HG02884 (cell line): Measurements from ENCODE around the gene PLEKHM3.
"Not testable (repeated sequence)": the region's sequence is repeated elsewhere in the genome, so short reads cannot be mapped to it uniquely, and the experiment has no call there.

Experiments
- ATAC-seq: cut with Tn5 transposase; IDR thresholded peaks from one replicate; pipeline ENCODE4 v1.9.1; 2021; ENCODE audit warnings: mild to moderate bottlenecking, moderate library complexity; ENCODE audit not compliant: unreplicated experiment

The PLEKHM3 gene

DNA sequence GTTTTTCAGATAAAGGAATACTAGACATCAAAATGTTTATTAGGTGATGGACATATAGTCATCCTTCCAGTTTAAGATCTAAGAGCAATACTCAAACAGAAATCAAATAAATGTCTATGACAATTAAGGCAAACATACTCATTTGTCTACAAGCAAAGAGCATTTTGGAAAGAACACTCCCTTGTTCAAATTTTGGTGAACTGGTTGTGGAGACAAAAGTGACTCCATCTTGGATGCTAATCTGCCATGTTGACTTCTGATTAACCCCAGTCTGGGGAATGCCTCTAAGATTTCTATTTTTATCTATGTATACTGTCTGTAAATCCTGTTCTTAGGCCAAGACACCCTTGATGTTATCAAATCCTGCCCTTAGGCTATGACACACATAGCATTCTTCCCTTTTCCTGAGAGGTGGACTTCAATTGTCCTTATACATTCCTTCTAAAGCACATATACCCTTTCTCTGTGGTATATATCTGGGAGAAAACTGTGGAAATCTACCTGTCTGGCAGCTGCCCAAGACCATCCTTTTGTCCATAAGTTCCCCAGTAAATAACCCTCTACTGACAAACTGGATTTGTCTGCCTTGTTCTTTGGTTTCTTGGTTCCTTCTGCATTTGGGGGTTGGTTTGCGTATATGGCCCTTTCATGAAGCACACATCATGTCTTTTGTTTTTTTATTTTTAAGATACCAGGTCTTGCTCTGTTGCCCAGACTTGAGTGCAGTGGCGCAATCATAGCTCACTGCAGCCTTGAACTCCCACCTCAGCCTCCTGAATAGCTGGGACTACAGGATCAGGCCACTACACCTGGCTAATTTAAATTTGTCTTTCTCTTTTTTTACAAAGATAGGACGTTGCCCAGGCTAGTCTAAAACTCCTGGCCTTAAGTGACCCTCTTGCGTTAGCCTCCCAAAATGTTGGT, 12.5 kb upstream of the PLEKHM3 start:
- ATAC-seq: no peak

DNA sequence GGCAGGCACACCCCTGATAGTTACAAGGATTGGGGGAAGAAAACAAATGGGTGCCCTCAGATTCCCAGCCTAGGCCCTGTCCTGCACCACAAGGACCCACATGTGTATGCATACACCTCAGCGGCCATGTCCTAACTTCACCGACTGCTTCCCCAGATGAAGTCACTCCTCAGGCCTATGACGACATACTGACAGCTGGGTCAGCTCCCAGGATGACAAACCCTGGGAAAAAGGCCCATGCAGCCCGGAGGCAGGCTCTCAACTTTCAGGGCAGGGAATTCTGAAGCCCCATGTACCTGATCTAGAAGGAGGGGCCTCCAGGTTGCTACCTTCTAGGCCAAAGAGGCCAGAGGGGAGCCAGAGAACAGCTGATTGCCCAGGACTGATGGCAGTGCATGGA, 11.0 kb upstream of the PLEKHM3 start:
- no peak for ATAC-seq

DNA sequence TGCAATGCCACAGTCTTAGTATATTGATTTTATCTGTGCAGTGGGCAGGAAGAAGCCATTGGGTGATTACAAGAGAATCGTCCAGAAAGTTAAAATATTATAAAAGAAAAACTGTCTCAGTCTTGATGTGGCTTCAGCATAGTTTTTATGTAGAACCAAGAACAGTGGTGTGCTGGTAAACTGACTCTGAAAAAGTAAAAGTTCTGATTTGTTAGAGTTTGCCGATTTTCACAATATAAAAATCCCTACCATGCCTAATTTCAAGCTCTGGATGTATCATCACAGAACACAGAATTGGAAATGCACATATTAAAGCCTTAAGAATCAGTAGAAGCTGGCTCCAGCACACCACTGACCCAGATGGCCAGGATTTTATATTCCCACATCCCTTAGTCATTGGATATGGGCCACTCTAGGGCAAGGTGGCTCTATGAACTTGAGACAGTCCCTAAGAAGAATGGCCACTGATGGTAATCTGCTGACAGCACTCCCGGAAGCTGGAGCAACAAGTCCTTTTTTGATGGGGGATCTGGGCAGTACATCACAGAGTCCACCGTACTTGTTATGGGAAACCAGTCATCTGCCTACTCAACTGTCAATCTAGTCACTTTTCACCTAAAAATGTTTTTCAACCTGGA, 9.3 kb upstream of the PLEKHM3 start:
- peak; percentile 5 for ATAC-seq

DNA sequence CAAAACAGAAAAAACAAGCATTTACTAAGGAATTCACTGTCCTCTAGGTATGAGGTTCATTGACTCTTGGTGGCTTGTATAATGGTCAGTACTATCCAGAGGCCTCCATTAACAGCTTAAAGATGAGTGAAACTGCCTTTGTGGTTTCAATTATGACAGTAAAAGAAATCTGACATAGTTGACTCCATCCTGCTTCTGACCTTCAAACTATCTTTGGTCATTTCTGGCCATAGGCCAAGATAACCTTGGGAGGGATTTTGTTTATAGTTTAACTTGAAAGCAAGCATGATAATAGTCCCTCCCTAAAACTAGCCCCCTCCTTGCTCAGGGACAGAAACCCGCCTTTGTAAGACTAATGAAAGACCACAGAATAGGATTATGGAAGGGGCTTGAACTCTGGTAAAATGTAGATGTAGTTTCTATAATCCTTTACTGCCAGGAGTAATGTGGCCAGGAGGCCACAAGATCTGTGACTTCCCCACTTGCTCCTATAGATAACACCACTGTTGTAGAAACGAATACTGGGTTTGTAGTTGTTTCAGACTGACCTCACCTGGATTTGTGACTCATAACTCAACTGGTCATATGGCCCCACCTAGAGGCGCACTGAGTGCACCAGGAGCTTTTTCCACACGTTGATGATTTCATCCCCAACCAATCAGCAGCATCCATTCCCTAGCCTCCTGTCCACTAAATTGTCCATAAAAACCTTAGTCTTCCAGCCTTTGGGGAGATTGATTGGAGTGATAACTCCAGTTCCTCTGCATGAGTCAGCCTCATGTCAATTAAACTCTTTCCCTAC, 8.6 kb upstream of the PLEKHM3 start:
- ATAC-seq: peak; percentile 90

DNA sequence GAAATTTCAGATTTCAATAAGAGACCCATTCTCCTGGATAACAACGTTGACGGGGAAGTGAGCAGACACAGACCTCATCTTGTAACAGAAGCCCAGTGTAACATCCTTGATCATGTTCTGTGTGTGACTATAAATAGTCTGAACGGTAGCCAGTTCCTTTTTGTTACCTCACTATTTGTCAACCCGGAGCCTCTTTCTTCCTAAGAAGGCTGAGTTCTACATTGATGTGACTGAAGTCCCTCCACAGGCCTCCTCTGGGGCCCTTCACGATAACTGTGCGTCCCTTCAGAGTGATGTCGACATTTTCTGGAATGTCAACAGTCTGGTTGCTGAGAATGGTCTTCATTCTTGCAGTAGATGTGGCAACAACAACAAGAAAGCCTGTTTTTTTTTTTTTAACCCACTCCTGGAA, 6.3 kb upstream of the PLEKHM3 start:
- ATAC-seq: no peak

DNA sequence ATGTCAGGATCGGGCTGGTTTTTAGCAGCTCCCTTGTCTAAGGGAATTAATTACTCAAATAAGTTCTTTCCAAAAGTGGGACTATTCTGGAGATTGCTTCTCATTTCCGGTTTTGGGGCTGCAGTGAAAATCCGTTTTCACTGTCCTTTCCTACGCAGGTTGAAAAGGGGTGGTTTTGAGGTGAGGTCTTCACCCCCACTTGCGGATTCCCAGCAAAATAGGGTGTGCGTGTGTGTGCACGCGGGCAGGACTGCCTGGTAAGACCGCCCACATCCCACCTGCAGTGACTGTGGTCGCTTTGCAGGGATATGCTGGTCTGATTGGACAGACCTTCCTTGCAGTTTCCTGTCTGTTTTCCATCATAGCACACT, 472 bp upstream of the PLEKHM3 start:
- ATAC-seq: peak; percentile 13

DNA sequence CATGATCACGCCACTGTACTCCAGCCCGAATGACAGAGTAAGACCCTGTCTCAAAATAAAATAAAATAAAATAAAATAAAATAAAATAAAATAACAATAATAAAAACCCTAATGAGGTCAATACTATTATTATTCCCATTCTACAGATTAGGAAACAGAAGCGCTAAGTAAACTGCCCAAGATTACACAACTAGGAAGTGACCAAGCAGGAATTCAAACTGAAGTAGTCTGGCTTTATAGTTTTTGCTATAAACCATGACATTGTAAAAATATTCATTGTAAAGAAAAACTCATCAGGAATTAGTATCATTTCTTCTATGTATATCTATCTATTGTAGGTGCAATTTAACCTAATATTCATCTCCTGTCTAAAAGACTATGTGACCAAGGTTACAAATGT, 1.2 kb downstream of the PLEKHM3 start:
- ATAC-seq: no peak

DNA sequence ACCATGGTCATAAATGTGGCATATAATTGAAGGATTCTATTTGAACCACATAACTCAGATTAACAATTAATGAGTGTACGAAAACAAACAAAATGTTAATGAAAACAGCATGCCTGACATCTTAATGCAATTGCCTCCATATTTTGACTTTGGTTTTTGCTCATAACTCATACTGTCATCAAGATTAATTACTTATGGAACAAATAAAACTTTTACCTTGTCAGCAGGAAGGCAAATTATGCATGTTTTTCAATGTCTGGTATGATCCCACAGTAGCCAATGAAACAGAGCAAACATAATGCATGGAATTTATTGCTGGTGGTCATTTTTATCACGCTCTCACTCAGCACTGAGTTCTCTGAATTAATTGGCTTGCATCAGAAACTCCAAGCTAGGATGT, 5.1 kb downstream of the PLEKHM3 start:
- ATAC-seq: no peak

DNA sequence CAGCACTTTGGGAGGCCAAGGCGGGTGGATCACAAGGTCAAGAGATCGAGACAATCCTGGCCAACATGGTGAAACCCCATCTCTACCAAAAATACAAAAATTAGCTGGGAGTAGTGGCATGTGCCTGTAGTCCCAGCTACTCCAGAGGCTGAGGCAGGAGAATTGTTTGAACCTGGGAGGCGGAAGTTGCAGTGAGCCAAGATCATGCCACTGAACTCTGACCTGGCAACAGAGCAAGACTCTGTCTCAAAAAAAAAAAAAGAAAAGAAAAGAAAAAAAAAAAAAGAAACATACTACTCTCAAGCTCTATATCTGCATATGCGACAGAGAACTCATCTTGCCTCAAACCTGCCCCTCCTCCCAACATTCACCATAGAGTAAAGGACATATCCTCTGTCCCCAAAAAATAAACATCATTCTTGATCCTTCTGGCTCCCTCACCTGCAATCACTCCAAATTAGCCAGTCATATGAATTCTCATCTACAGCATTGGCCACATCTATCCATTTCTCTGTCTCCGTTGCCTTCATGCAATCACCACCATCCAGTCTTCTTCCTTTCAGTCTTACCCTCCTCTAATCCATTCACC, 7.1 kb downstream of the PLEKHM3 start:
- not testable (repeated sequence) for ATAC-seq

DNA sequence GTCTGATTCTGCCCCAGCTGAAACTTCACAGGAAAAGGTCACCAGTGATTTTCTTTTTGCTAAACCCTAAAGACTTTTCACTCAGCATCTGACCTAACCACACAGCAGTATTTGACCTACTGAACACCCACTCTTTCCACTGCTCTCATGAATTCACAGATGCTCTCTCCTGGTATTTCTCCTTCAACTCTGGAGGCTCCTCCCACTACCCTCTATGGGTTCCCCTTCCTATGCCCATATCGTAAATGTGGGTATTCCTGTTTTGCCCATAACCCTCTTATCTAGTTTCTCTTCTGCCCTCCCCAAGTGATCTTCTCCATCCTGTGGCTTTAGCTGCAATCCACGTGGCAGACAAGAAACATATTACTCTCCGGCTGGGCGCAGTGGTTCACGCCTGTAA, 7.6 kb downstream of the PLEKHM3 start:
- ATAC-seq: no peak

DNA sequence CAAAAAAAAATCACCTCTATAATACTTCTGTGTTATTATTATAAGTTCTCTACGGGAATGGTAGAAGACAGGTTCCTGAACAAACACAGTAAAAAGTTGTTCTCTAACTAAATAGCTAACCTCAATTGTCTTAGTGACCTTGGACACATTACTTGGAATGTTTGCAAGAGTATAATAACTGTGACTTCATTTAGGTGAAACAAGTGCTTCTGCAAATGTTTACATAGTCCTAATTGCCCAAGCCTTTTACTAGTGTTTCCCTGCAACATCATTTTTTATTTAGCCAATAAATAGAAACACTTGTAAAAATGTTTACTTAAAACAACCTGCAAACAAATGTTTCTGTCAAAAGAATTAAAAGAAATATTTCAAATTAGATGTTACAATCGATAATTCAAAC, 9.9 kb downstream of the PLEKHM3 start:
- ATAC-seq: no peak

DNA sequence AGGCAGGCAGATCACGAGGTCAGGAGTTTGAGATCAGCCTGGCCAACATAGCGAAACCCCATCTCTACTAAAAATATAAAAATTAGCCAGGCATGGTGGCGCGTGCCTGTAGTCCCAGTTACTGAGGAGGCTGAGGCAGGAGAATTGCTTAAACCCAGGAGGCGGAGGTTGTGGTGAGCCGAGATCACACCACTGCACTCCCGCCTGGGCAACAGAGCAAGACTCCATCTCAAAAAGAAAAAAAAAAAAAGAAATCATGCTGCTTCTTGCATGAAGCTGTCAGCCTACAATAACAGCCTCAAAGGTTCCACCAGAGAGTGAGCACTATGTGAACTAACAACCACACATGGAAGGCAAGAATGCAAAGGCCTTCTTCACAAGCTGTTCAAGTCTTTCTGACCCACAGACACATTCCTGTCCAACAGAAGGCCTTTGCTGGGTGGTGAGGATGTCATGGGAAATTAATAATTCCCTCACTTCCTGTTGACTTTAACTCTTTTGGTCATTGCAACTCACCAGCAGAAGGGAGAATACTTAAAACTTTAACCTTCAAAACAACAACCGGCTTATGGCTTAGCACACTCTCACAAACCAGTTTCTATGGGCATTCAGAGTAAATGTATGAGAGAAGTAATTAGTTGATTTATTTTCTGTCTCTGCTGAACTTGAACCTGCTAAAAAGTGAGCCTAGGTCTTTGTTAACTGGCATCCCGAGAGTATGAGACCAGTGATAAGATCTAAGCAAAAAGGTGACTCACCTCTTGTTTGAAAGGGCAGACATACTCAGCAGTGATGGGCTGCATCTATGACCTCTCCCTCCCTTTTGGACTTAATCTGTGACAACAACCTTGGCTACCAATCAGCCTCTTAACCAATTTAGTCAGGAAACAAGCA, 11.8 kb downstream of the PLEKHM3 start:
- no peak for ATAC-seq

DNA sequence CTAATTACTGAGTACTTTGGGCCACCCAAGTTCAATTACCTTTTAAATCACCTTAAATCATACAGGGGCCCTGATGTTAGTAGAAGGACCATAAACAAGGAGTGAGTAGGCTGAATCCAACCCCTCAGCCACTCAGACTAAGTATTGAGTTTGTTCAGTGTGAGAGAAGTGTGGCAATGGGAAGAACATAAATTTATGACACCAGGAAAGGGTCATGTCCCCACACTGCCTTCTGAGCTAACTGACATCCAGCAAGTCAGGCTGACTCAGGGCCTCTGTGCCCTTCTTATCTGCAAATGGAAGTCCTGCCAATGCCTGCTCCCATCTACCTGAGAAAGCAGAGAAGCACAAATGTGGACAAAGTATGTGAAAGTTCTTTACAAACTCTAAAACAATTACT, 12.9 kb downstream of the PLEKHM3 start:
- no peak for ATAC-seq

DNA sequence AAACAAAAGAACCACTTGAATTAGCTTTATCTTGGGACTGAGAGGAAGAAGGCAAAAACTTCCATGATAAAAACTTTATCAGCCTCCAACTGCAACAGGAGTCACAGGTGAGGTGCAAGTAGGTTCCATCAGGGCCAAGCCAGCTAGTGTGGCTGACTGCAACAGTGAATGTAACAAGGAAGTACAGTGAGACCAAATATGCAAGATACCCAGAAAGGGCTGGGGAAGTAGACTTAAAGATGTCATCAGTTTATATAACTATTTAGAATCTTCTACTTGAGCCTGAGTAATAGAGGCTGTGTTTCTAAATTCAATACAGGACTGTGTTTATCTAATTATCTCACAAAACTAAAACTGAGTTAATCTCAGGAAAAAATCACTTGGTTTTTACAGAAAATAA, 14.8 kb downstream of the PLEKHM3 start:
- ATAC-seq: no peak

DNA sequence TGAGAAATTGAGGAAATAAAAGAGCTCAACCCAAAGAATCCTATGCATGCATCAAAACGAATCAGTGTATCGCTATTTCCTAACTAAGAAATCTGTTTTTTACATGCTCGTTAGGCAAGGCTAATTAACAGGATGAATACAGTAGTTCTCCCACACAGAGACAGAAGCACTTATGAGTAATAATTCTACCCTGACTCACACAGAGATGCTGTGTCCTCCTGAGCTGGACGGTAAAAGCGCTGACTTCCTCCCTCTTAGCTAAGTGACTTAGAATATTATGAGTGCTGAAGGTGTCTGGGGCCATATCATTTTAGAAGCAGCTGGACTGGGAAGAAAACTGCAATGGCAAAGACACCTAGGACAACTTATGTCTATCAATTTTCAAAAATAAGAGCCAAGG, 18.5 kb downstream of the PLEKHM3 start:
- peak; percentile 89 for ATAC-seq

DNA sequence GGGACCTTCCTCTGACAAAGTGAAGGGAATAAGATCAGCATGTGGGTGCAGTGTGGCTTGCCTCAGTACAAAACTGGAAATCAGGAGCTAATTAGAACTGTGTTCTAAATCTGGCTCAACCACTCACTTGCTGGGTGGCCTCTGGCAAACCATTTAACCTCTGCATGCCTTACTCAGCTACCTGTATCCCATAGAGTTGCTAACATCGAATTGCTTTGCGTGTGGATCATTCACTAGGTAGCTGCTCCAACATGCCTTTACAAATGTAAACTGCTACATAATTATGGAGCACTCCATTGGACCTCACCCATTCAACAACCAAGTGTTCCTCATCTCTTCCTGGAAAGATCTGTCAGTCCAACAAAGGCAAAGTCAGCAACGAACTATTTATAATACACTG, 19.0 kb downstream of the PLEKHM3 start:
- ATAC-seq: no peak

DNA sequence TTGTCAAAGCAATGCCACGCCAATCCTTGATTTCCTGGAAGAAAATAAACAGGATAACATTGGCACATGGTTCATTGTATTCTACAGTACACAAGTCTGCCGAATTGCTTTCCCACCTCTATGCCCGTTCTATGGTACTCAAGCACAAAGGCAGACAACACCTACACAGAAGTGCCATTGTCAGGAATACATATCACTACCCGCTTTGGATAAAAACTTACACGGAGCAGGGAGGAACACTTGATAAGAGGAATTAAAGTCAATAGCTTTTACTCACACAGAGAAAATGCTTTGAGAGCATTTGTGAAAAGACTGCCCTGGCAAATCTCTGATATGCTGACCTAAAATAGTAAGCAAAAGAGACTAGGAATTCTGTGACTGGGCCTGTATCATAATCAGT, 23.4 kb downstream of the PLEKHM3 start:
- no peak for ATAC-seq

DNA sequence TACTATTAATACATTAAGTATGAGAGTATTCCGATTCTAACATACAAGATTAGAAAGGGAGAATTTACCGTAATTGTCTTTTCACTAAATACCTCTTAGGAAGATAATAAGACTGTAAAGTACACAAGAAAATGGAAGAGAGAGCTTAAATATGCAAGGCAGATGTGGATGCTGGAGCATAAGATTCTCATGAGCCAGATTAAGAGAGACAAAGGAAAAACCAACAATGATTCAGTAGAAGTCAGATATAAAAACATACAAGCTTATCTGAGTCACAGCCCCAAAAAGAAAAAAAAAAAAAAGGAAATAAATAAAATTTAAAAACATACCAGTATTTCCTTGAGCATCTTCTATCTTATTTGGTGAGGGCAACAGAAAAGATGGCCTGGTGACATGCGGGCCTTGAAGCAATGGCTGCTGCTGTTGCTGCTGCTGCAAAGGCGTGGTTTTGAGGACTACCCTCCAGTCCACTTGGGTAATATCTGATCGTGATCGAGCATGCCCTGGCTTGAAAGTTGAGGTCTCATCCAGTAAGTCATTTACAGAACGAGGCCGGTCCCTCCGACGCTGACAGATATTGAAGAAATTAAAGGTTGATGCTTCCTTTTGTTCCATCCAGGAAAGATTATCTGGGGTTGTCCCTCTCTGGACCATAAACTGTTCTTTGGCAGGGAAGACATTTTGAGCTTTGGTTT, 24.5 kb downstream of the PLEKHM3 start:
- ATAC-seq: no peak

DNA sequence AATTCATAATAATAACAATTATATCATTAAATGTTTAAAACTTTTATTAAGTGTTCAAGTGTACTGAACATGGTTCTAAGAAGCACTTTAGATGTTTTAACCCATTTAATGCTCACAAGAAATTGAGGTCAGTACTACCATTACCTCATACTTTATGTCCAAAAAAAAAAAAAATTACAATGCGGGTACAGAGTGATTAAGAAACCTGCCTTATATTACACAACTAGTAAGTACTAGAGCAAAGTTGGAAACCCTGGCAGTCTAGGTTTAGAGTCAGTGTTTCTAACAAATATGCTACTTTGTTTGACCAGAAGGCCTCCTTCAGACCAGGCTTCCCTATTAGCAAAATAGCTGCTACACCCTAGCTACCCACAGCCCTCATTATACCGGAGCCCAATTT, 28.5 kb downstream of the PLEKHM3 start:
- no peak for ATAC-seq

DNA sequence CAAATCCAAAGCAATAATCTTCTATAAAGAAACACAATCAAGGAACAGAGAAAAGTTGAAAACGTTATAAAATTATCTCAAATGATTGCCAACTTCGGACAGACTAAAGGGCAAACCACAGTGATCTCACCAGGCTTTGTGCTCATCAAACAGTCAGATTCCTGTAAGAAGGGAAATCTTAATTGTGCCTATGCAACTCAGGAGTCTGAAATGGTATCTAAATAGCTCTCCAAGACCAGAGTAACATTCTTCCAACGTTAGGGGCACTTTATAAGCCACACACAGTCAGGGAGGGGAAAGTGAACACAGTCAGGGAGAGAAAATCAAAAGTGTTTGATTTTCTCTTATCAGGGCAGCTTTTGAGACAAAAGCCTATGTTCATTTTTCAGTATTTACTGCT, 29.4 kb downstream of the PLEKHM3 start:
- no peak for ATAC-seq
